Gastroesophageal sphincter (tissue), 3 donors: Measurements from ENCODE around the gene BPIFB4.

Experiments used
- EP300 ChIP-seq: sonication (generic); formaldehyde crosslinking; IDR thresholded peaks from one replicate; pipeline ENCODE4 v1.6.1; 2017; ENCODE audit warnings: antibody characterized with exemption, mild to moderate bottlenecking
- POLR2A ChIP-seq, 2 donors: fragments of 450-650 bp; IDR thresholded peaks; one replicate each; pipeline ENCODE4 v1.6.1; 2017; ENCODE audit warnings: antibody characterized with exemption in 2 of 2, mild to moderate bottlenecking in 2 of 2, moderate library complexity in 1 of 2
- POLR2AphosphoS5 ChIP-seq: sonication (generic); formaldehyde crosslinking; IDR thresholded peaks from one replicate; pipeline ENCODE4 v1.6.1; 2017; ENCODE audit warnings: antibody characterized with exemption
- TF ChIP-seq, protein P1 (sequence below), 4 experiments: fragments of 200-600 bp in 2 of 4; fragments of 450-650 bp in 2 of 4; sonication (generic) in 1 of 4; IDR thresholded peaks; one replicate each; pipeline ENCODE4 v1.5.1; 2017 to 2019; ENCODE audit warnings: antibody characterized with exemption in 4 of 4, mild to moderate bottlenecking in 2 of 4, moderate library complexity in 2 of 4

DNA sequence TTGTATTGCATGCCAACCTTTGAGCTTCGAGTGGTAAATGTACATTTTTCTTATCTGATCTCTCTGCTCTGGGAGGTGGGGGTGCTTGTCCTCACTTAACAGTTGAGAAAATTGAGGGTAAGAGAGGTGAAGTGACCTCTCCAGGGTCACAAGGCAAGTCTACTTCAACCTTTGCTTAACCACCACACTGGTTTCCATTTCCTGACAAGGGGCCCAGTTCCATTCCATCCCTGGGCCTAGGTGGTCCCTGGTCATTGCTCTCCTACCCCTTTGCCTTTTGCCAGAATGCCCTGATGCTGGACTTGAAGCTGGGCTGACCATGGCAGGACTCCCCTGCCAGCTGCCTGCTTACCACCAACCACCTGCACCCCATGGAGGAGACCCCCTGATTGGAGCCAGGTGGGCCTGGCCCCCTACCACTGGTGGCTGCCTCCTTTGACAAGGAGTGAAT, 35.7 kb upstream of the BPIFB4 start:
- TF ChIP-seq, protein P1, sequence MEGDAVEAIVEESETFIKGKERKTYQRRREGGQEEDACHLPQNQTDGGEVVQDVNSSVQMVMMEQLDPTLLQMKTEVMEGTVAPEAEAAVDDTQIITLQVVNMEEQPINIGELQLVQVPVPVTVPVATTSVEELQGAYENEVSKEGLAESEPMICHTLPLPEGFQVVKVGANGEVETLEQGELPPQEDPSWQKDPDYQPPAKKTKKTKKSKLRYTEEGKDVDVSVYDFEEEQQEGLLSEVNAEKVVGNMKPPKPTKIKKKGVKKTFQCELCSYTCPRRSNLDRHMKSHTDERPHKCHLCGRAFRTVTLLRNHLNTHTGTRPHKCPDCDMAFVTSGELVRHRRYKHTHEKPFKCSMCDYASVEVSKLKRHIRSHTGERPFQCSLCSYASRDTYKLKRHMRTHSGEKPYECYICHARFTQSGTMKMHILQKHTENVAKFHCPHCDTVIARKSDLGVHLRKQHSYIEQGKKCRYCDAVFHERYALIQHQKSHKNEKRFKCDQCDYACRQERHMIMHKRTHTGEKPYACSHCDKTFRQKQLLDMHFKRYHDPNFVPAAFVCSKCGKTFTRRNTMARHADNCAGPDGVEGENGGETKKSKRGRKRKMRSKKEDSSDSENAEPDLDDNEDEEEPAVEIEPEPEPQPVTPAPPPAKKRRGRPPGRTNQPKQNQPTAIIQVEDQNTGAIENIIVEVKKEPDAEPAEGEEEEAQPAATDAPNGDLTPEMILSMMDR (IDR thresholded peaks at IDR 0.05) = no peak
- TF ChIP-seq EP300 = no peak
- TF ChIP-seq POLR2A (IDR thresholded peaks at IDR 0.05) = no peak
- no peak for TF ChIP-seq POLR2AphosphoS5
